ENCODE data around the gene CNTRL.

- TF ChIP-seq POLR2A (IDR thresholded peaks at IDR 0.05; ENCODE audit: low read depth, low read length) (no peak), POLR2AphosphoS5 (IDR thresholded peaks at IDR 0.05; ENCODE audit: low read depth, low read length) (no peak), TAF1 (IDR thresholded peaks at IDR 0.05; ENCODE audit: borderline replicate concordance, low read depth, low read length) (no peak)
Measured at GRCh38 chr9:121187636-121188305, 113.0 kb downstream of the CNTRL start.

Measured in GM12892 (cell line).